Stimulated activated CD8-positive, alpha-beta memory T cell treated with anti-CD3 and anti-CD28 coated beads, Interleukin-4, amount 100 ng/mL, for 1 hour (primary cell): ENCODE measurements around the gene TSPAN13.

ENCODE experiments used
- DNase-seq, 2 donors: peaks; one replicate each; pipeline ENCODE4 v3.0.0-alpha.2; 2020; ENCODE audit warnings: low read depth in 2 of 2, low spot score in 1 of 2

TSPAN13 gene

DNA sequence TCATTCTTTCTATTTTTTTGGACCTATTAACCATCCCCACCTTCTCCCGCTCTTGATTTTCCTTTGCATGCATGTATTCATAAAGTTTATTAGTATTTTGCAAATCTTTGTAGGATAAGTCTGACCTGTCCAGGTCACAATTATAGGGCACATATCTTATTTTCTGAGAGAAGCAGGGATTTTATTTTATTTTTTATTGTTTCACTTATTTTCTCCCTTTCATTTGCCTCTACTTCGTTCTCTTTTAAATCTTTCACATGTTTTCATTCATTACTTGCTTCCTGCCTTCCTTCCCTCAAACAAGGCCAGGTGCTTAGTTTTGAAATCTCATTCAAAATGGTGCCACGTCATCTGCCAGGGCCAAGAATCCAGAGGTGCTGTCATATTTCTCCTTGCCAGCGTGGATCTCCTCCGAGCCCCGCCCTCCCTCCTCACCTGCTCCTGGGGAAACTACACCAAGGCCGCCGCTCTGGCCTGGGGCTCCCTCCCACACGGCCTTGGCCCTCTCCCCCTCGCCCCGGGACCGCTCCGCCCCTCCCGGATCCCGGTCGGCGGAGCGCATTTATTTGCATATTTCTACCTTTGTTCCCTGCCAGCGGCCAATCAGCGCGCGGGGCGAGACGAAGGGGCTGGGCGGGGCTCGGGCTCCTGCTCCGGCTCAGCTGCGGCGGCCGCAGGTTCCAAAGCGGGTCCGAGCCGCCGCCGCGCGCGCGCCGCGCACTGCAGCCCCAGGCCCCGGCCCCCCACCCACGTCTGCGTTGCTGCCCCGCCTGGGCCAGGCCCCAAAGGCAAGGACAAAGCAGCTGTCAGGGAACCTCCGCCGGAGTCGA lies at the start of gene TSPAN13:
Gene TSPAN13, plus strand, starts transcription at position 654 of the 830 bp plus-strand sequence. CDS start 213 bp downstream, outside the sequence.
- peak in 1 of 2 donors; percentile 9 for DNase-seq

GRCh38 chr7:16708511-16708910 lies 45.0 kb upstream of the TSPAN13 start:
- no peak for DNase-seq

GRCh38 chr7:16708980-16709379 lies 44.6 kb upstream of the TSPAN13 start:
- no peak for DNase-seq

GRCh38 chr7:16710651-16711050 lies 42.9 kb upstream of the TSPAN13 start:
- DNase-seq, result no peak

DNA sequence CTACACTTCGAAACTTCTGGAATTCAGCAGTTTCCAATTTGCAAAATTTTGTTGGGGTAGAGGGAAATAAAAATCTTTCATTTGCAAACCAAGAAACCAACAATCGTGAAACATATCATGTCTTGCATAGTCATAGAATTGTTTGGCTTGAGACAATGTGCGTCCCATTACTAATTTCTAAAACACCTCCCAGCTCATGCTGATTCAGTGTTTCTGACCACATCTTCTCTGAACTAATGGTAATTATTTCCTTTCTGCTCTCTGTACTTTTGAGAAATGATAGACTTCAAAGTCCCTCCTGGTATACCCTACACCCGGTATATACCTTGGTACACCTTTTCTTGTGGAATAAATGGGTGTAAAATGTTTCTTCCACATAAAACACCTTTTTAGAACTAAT lies 41.8 kb upstream of the TSPAN13 start:
- no peak for DNase-seq

DNA sequence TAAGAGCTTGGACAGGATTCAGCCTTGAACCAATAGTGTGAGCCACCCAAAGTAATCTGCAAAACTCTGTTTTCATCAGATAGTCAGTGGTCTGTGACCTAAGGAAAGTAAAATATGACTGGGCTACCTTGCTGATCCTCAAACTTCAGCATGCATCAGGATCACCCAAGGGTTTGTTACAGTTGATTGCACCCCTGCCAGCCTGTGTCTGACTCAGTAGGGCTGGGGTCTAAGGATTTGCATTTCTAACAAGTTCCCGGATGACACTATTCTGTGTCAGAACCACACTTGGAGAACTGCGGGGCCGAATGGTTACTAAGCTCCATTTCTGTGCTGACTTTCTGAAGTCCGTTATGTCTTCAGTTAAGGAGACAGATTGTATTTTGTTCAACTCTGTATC lies 40.6 kb upstream of the TSPAN13 start:
- DNase-seq, result no peak

- DNase-seq, result no peak
Measured at GRCh38 chr7:16715928-16716327, 37.6 kb upstream of the TSPAN13 start.

GRCh38 chr7:16718111-16718656 lies 35.4 kb upstream of the TSPAN13 start:
- DNase-seq, result no peak

- no peak for DNase-seq
Measured at GRCh38 chr7:16719699-16720098, 33.9 kb upstream of the TSPAN13 start.

GRCh38 chr7:16721541-16721940 lies 32.0 kb upstream of the TSPAN13 start:
- no peak for DNase-seq

- DNase-seq, result no peak
Measured at GRCh38 chr7:16724344-16724743, 29.2 kb upstream of the TSPAN13 start.

GRCh38 chr7:16726189-16726588 lies 27.4 kb upstream of the TSPAN13 start:
- no peak for DNase-seq

- no peak for DNase-seq
Measured at GRCh38 chr7:16727736-16728135, 25.8 kb upstream of the TSPAN13 start.

DNA sequence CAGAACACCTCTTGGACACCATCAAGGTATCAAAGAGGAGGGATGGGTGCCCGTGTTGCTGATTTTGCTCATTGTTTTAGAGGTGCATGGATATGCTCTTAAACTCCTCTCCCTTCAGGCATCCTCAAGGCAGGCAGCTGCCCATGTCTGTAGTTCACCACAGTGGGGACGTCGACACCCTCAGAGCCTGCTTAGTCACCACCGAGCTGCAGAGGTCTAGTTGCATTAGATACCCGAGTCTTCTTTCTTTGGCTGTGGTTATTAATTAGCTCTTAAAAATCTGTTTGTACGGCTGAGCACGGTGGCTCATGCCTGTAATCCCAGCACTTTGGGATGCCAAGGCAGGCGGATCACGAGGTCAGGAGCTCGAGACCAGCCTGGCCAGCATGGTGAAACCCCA lies 24.7 kb upstream of the TSPAN13 start:
- DNase-seq, result no peak

GRCh38 chr7:16729541-16729940 lies 24.0 kb upstream of the TSPAN13 start:
- no peak for DNase-seq

DNA sequence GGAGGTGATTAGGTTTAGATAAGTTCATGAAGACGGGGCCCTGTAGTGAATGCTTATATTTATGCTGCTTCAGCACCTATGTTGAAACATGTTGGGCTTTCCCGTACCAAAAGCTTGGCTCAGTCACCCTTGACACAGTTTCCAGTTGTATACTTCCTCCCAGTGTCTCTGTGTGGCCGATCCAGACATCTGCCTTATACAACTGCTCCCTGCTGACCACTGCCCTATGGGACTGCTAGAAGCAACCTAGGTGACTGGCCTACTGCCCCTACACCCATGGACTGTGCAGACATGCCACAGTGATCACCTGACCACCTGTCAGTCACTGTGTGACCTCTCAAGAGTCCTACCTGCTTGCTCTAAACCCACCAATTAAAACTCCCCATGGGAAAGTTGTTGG lies 22.6 kb upstream of the TSPAN13 start:
- no peak for DNase-seq

- DNase-seq, result no peak
Measured at GRCh38 chr7:16732828-16733227, 20.7 kb upstream of the TSPAN13 start.

DNA sequence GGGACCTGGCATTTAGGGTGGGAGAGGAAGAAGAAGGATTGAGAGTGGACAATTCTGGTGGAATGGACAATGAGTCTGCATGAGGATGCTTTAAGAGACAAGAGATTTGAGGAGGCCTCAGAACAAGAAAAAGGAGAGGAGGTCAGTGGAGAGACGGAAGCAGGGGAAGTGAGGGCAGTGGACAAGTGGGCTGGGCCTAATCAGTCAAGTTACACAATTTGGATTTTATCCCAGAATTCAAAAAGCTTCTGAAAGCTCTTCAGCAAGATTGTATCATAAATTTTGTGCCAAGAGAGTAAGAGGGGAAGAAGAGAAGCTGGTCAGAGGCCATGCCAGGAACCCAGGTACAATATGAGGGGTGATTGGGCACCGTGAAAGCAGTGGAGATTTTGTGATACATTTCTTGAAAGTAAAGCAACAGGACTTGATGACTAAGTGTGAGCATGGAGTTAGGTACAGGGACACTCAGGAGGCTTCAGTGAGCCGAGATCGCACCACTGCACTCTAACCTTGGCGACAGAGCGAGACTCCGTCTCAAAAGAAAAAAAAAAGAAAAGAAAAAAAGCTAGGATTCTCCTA lies 19.3 kb upstream of the TSPAN13 start:
- DNase-seq, result no peak

DNA sequence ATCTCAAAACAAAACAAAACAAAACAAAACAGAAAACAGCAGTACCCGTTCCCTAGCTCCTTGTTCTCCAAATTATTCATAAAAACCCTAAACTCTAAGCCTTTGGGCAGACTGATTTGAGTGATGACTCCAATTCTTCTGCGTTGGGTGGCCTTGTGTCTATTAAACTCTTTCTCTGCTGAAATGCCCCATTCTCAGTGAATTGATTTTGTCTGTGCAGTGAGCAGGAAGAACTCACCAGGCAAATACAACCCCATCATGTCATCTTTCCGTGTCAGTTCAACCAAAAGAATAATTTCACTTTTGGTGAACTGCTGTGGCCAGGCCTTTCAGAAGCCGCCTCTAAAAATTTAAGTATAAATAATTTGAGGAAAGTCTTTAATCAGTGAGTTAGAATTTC lies 18.5 kb upstream of the TSPAN13 start:
- no peak for DNase-seq

DNA sequence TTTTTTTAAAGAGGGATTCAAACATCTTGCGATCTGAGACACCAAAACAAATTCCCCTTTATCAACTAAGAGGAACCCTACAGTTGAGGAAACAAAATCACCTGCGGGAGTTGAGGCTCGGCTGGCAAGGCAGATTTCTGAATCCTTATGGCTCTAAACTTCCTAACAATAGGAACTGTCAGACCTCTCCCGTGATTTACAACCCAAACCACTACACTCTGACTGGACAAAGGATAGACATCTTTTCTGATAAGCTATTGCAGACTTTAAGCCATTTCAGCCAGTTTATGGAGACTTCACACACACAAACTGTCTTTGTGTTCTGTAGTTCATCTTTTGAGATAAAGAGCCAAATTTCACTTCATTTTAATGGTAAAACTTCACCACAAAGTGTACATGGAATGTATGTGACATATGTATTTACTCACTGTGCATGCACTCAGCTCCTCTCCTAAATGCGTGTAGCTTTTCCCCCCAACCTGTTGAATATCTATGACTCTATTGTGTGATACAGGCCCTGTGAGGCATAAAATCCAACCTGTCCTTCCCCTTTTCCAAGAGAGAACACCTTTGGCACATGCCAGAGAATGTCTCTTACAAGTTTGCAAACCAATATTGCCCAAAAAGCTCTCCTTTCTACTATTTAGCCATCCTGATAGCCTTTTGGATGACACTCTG lies 15.4 kb upstream of the TSPAN13 start:
- DNase-seq, result no peak

DNA sequence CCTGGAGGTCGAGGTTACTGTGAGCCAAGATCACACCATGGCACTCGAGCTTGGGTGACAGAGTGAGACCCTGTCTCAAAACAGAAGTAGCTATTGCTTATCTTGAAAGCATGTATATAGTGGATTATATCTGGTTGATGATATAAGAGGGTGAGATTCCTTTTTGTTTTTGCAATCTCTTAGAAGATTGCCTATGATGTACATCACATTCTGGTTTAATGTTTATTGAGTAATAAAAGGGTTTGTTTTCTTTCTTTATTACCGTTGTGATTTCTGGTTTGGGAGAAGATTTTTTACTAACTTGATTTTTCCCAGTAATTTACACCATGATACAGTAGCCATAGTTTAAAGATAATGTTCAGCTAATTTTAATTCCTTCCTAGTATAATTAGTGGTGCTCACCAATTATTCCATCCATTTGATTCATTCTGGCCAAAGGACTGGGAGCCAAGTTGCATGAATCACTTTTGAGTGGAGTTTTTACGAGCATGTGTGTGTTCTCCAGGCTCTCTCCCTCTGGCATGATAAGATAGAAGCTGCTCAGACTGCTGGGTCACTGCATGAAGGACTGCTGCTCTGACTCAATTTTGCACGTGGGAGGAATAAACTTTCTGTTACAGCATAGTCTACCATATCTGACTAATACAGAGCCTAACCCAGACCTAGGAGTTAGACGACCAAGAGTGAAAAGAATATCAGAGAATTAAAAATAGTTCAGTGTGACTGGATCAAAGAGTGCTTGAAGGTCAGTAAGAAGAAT lies 13.5 kb upstream of the TSPAN13 start:
- no peak for DNase-seq
